Measurements from ENCODE around the gene MBTD1.
"Not testable (repeated sequence)": the region's sequence is repeated elsewhere in the genome, so short reads cannot be mapped to it uniquely, and the experiment has no call there.

The MBTD1 gene

GRCh38 chr17:51287412-51287811 lies 27.6 kb upstream of the MBTD1 start:
- no peak for DNase-seq (ENCODE audit: extremely low spot score)
- POLR2A ChIA-PET: no interaction called here
- TF ChIP-seq FOXK2 (IDR thresholded peaks at IDR 0.05) (no peak), ELF4 (IDR thresholded peaks at IDR 0.05) (no peak), LEF1 (IDR thresholded peaks at IDR 0.05; ENCODE audit: borderline replicate concordance) (no peak), FOXM1 (IDR thresholded peaks at IDR 0.05; ENCODE audit: borderline replicate concordance) (no peak), SP1 (IDR thresholded peaks at IDR 0.05) (no peak), BHLHE40 (IDR thresholded peaks at IDR 0.05; ENCODE audit: borderline replicate concordance) (no peak), HDGF (IDR thresholded peaks at IDR 0.05; ENCODE audit: borderline replicate concordance) (no peak), TARDBP (IDR thresholded peaks at IDR 0.05) (no peak), ARNT (IDR thresholded peaks at IDR 0.05) (no peak), ZNF384 (IDR thresholded peaks at IDR 0.05) (no peak), CTBP1 (IDR thresholded peaks at IDR 0.05; ENCODE audit: borderline replicate concordance) (no peak), SUZ12 (IDR thresholded peaks at IDR 0.05) (no peak), L3MBTL2 (conservative IDR thresholded peaks at IDR 0.05) (no peak)
- TF ChIP-seq, protein P1, sequence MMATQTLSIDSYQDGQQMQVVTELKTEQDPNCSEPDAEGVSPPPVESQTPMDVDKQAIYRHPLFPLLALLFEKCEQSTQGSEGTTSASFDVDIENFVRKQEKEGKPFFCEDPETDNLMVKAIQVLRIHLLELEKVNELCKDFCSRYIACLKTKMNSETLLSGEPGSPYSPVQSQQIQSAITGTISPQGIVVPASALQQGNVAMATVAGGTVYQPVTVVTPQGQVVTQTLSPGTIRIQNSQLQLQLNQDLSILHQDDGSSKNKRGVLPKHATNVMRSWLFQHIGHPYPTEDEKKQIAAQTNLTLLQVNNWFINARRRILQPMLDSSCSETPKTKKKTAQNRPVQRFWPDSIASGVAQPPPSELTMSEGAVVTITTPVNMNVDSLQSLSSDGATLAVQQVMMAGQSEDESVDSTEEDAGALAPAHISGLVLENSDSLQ (IDR thresholded peaks at IDR 0.05): no peak
- CTCF ChIA-PET: no interaction called here

DNA sequence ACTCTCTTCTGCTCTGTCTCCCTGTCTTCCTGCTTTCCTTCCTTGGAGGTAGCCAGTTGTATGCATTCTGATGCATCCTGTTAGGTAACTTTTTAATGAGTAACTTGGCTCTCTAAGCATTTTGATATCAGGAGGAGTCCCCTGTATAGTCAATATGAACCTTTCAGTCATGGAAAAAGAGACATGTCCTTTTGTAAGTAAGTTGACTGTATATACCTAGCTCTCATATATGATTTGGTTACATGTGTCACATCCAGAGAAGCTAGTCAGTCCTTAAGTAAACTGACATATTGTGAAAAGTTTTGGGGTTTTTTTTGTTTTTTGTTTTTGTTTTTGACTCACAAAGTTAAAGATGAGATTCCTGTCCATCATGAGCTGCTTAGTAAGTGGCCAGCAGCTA lies 19.3 kb upstream of the MBTD1 start:
- no peak for DNase-seq (ENCODE audit: extremely low spot score)
- ChIA-PET POLR2A (no interaction called here), CTCF (interaction anchor here (0.5 to 0.7 kb wide), 2 partner anchors 9 to 290 kb away, joined by 3 to 8 read pairs; no protein-coding TSS in a partner anchor)
- no peak for TF ChIP-seq FOXM1 (IDR thresholded peaks at IDR 0.05; ENCODE audit: borderline replicate concordance)
- TF ChIP-seq SUZ12 (IDR thresholded peaks at IDR 0.05): no peak
- TF ChIP-seq FOXK2 (IDR thresholded peaks at IDR 0.05): no peak
- no peak for TF ChIP-seq BHLHE40 (IDR thresholded peaks at IDR 0.05; ENCODE audit: borderline replicate concordance)
- no peak for TF ChIP-seq CTBP1 (IDR thresholded peaks at IDR 0.05; ENCODE audit: borderline replicate concordance)
- TF ChIP-seq ELF4 (IDR thresholded peaks at IDR 0.05): no peak
- TF ChIP-seq ARNT (IDR thresholded peaks at IDR 0.05): no peak
- TF ChIP-seq, protein P1 (IDR thresholded peaks at IDR 0.05): no peak
- TF ChIP-seq FOXA1 (IDR thresholded peaks at IDR 0.05): no peak
- no peak for TF ChIP-seq ZNF384 (IDR thresholded peaks at IDR 0.05)
- no peak for TF ChIP-seq L3MBTL2 (conservative IDR thresholded peaks at IDR 0.05)
- TF ChIP-seq LEF1 (IDR thresholded peaks at IDR 0.05; ENCODE audit: borderline replicate concordance): no peak
- no peak for TF ChIP-seq TARDBP (IDR thresholded peaks at IDR 0.05)
- TF ChIP-seq NFRKB (IDR thresholded peaks at IDR 0.05): no peak
- no peak for TF ChIP-seq HDGF (IDR thresholded peaks at IDR 0.05; ENCODE audit: borderline replicate concordance)
- no peak for TF ChIP-seq SP1 (IDR thresholded peaks at IDR 0.05)

GRCh38 chr17:51275381-51275780 lies 15.5 kb upstream of the MBTD1 start:
- CTCF ChIA-PET: no interaction called here
- no peak for TF ChIP-seq FOXK2 (IDR thresholded peaks at IDR 0.05)
- no peak for TF ChIP-seq LEF1 (IDR thresholded peaks at IDR 0.05; ENCODE audit: borderline replicate concordance)
- TF ChIP-seq ARNT (IDR thresholded peaks at IDR 0.05): no peak
- no peak for TF ChIP-seq ZNF384 (IDR thresholded peaks at IDR 0.05)
- TF ChIP-seq TARDBP (IDR thresholded peaks at IDR 0.05): no peak
- no peak for TF ChIP-seq ELF4 (IDR thresholded peaks at IDR 0.05)
- no peak for TF ChIP-seq FOXM1 (IDR thresholded peaks at IDR 0.05; ENCODE audit: borderline replicate concordance)
- TF ChIP-seq CTBP1 (IDR thresholded peaks at IDR 0.05; ENCODE audit: borderline replicate concordance): no peak
- TF ChIP-seq NFRKB (IDR thresholded peaks at IDR 0.05): no peak
- TF ChIP-seq SP1 (IDR thresholded peaks at IDR 0.05): no peak
- TF ChIP-seq BHLHE40 (IDR thresholded peaks at IDR 0.05; ENCODE audit: borderline replicate concordance): no peak
- TF ChIP-seq, protein P1 (IDR thresholded peaks at IDR 0.05): no peak
- TF ChIP-seq HDGF (IDR thresholded peaks at IDR 0.05; ENCODE audit: borderline replicate concordance): no peak
- no peak for TF ChIP-seq L3MBTL2 (conservative IDR thresholded peaks at IDR 0.05)
- TF ChIP-seq SUZ12 (IDR thresholded peaks at IDR 0.05): no peak
- DNase-seq (ENCODE audit: extremely low spot score): no peak
- POLR2A ChIA-PET: no interaction called here

GRCh38 chr17:51272812-51273211 lies 13.0 kb upstream of the MBTD1 start:
- TF ChIP-seq L3MBTL2 (conservative IDR thresholded peaks at IDR 0.05): no peak
- ChIA-PET CTCF (interaction anchor here (0.8 kb wide), 1 partner anchor 26 kb away, joined by 3 read pairs; no protein-coding TSS in a partner anchor), POLR2A (interaction anchor here (1.2 kb wide), 1 partner anchor 12 kb away, joined by 4 read pairs; no protein-coding TSS in a partner anchor)
- no peak for DNase-seq (ENCODE audit: extremely low spot score)

DNA sequence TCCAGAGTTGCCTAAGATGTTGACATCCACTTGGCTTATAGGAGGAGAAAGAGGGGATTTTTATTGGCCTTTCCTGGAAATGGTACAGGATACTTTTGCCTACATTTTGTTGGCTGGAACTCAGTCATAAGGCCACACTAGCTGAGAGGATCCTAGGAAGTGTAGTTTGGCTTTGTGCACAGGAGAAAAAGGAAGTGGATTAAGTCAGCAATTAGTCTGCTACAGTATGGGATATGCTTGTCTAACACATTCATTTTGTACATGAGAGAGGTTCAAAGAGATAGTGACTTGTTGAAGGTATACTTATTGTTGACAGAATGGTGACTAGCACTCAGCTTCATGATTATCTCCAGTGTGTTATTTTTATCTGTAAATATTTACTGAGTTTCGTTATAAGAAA lies 10.8 kb upstream of the MBTD1 start:
- ChIA-PET CTCF (interaction anchor here (0.6 kb wide), 1 partner anchor 9 kb away, joined by 3 read pairs; no protein-coding TSS in a partner anchor), POLR2A (no interaction called here)
- DNase-seq (ENCODE audit: extremely low spot score): no peak
- TF ChIP-seq FOXA1 (IDR thresholded peaks at IDR 0.05): no peak
- TF ChIP-seq ZNF384 (IDR thresholded peaks at IDR 0.05): no peak

DNA sequence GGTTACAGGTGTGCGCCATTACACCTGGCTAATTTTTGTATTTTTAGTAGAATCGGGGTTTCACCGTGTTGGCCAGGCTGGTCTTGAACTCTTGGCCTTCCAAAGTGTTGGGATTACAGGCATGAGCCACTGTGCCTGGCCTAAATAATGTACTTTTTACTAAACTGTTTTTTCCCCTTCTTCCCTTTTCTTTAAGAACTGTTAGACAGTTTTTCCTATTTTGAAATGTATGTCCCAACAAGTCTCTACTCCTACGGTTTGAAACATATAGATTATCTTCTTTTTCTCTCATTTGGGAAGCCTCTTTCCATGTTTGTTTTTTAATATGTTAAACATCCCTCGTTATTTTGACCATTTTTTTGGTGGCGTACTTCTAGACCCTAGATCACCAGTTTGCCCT lies 10.1 kb upstream of the MBTD1 start:
- CTCF ChIA-PET: no interaction called here

GRCh38 chr17:51264466-51264865 lies 4.6 kb upstream of the MBTD1 start:
- CTCF ChIA-PET; POLR2A ChIA-PET; DNase-seq (ENCODE audit: extremely low spot score): not testable (repeated sequence)

More for the DNA sequence above, 10.1 kb upstream of the MBTD1 start:
- DNase-seq (ENCODE audit: extremely low spot score): no peak
- POLR2A ChIA-PET: no interaction called here
- TF ChIP-seq L3MBTL2 (conservative IDR thresholded peaks at IDR 0.05): no peak
- TF ChIP-seq ELF4 (IDR thresholded peaks at IDR 0.05): no peak
- no peak for TF ChIP-seq TARDBP (IDR thresholded peaks at IDR 0.05)
- TF ChIP-seq CTBP1 (IDR thresholded peaks at IDR 0.05; ENCODE audit: borderline replicate concordance): no peak
- no peak for TF ChIP-seq SUZ12 (IDR thresholded peaks at IDR 0.05)
- TF ChIP-seq FOXK2 (IDR thresholded peaks at IDR 0.05): no peak

Measured in HEK293T (cell line).